ENCODE data around the gene STARD13.
A peak's percentile ranks its signal among the peaks of the same experiment; 100 is the strongest.
"Not testable (repeated sequence)": the region's sequence is repeated elsewhere in the genome, so short reads cannot be mapped to it uniquely, and the experiment has no call there.

STARD13 gene

DNA sequence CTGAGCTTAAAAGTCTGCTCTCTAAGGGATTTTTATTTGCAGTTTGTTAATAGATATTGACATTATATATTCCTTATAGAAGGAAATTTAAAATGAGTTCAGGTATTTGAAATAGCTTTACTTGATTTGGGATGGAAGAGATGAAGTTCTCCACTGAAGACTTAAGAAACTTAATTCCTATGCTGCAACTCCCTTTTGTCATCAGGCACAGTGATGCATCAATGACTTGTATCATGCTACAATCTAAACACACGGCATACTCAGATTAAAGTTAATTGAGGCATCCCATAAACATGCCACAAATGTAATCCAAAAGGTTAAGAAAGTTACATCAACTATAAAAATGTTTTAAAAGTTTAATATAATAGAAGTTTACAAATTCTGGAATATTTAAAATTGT lies 109.0 kb downstream of the STARD13 start:
- DNase-seq: no peak

DNA sequence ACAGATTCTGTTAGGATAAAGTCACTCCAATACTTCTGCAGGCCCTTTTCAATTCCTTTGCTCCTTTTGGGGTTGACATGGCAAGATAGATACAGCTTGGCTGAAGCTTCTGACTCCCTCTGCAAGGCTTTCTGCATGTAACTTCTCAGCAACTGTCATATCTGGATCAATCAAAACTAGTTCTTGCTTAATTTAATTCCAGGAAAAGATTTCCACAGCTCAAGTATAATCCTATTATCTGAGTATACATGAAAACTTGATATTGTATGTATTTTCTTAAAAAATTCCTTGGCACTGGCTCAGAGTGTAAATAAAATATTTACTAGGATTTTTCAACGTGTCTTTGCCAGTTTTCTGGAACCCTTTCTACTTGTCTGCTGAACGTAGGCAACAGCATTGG lies 109.6 kb downstream of the STARD13 start:
- DNase-seq: no peak

DNA sequence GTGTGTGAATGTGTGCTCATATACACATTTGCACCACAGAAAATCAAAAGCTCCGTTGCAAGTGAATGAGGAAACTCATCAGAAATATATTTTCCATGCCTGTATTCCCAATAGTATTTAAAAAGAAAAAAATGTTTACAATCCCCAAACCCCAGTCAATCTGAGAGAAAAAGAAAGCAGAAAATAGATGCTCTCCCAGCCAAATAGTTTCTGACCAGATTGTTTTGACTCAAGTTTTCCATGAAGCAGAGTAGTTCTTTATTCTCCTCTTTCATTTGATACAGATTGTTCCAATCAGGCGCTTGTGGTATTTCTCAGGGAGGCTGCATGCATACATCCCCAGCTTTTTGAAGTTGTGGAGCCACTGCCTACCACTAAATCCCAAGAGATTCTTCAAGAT lies 110.6 kb downstream of the STARD13 start:
- no peak for DNase-seq

GRCh38 chr13:33174491-33174890 lies 111.1 kb downstream of the STARD13 start:
- no peak for DNase-seq

- DNase-seq: peak; percentile 25
Measured at GRCh38 chr13:33172911-33173310, 112.6 kb downstream of the STARD13 start.

DNA sequence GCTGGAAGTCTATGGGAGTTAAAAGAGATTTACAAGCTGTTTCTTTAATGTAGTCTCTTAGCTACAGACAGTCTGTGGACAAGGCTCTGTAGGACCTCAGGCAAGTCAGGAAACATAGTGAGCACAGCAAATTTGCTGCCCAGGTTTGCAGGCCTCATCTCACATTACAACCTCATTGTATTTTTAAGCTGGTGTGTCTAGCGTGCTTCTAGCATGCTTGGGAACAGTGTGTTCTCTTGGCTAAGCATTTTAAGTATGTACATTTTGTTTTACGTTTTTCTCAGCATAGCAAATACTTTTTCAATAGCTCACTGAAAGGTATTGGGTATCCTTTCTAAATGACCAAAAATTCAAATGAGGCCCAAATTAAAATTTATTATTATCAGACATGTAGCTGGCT lies 113.2 kb downstream of the STARD13 start:
- no peak for DNase-seq

GRCh38 chr13:33169273-33169980 lies 116.1 kb downstream of the STARD13 start:
- peak; percentile 87 for DNase-seq

GRCh38 chr13:33168321-33168960 lies 117.1 kb downstream of the STARD13 start:
- DNase-seq: no peak

DNA sequence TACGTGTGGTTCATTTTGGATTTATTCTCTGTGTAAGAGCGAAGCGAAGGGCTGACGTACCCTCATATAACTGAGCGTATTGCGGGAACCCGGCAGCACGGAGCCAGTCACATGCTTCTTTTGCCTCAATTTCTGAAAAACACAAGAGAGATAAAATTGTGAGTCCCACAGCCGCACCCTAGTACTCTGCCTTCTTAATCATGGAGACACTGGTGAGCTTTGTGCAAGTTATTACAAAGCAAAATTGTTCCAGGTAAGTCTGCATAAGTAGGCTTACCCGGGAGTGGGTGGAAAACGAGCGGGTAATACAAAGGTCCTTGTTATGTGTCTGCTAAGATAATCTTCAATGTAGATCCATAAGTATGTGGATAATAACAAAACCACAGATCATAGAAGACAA lies 118.1 kb downstream of the STARD13 start:
- DNase-seq: no peak

DNA sequence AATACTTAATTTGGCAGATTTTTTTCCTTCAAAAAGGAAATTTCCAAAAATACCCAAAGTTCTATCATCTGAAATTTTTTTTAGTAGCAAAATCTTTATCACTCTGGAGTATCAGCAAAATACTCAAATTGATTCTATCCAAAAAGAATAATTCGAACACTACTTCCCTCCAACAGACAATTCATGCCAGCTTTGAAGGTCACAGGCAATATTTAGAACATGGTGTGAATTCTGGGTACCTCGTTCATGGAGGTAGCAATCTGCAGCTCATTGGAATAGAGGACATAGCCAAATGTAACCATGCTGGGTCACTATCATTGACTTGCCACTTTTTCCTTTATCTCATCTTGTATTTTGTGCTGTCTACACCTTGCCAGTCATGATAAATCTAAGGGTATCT lies 119.8 kb downstream of the STARD13 start:
- DNase-seq: no peak

DNA sequence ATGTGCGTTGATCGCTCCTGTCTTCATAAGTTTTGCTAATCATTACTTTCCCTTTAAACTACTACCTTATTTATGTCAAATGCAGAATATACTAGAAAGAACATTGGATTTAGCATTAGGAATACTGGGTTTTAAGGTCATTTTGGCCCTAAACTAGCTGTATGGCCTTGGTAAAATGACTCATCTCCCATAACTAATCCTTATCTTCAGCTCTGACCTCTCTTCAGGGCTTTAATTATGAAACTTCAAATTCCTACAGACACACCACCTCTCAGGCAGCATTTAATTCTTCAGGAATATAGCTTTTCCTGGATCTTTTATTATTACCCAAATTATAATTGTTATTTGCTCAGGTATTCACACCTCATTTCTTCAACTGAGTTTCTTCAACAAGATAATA lies 121.2 kb downstream of the STARD13 start:
- peak; percentile 25 for DNase-seq

DNA sequence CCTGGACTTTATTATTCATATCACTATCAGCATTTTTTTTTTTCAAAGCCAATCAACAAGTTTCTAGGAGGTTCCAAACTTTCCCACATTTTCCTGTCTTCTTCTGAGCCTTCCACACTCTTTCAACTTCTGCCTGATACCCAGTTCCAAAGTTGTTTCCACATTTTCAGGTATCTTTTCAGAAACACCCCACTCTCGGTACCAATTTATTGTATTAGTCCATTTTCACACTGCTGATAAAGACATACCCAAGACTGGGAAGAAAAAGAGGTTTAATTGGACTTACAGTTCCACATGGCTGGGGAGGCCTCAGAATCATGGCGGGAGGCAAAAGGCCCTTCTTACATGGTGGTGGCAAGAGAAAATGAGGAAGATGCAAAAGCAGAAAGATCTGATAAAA lies 122.8 kb downstream of the STARD13 start:
- not testable (repeated sequence) for DNase-seq

- no peak for DNase-seq
Measured at GRCh38 chr13:33158816-33159215, 126.7 kb downstream of the STARD13 start.

DNA sequence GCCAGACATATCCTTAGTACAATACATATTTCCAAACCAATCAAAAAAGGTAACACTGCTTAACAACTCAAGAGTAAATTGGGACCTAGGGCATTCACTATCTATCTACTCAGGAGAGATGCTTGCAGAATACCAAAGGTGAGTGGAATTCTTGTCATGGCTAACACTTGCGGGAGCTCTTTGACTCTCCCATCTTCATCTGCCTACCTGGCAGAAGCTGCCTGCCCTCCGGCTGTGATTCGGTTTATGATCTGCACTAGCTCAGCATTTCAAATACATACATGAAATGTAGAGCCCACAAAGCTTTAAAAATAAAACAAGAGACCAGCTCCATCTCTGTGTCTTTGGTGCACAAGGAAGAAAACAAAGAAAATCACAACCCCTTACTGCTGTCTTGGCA lies 127.3 kb downstream of the STARD13 start:
- no peak for DNase-seq

DNA sequence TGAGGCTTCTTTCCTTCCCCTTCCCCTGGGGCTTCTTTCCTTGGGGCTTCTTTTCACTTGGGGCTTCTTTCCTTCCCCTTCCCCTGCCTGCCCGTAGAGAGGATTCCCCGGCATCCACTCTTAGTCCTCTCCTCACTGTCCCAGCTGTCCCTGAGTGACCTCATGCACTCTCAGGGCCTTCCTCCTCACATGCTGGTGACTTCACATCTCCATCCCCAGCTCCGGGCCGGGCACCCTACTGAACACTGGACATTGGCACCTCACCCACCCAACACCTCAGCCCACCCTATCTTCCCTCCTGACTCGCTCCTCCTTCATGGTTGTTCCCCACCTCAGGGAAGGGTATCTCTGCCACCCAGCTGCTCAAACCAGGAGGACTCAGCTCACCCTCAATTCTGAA lies 130.6 kb downstream of the STARD13 start:
- no peak for DNase-seq

- no peak for DNase-seq
Measured at GRCh38 chr13:33153421-33154404, 131.8 kb downstream of the STARD13 start.

GRCh38 chr13:33152389-33152788 lies 133.2 kb downstream of the STARD13 start:
- no peak for DNase-seq

- DNase-seq: no peak
Measured at GRCh38 chr13:33150662-33151061, 134.9 kb downstream of the STARD13 start.

GRCh38 chr13:33150126-33150525 lies 135.4 kb downstream of the STARD13 start:
- DNase-seq: peak; percentile 38

GRCh38 chr13:33147832-33148231 lies 137.7 kb downstream of the STARD13 start:
- DNase-seq: no peak

- DNase-seq: no peak
Measured at GRCh38 chr13:33146843-33147611, 138.5 kb downstream of the STARD13 start.

GRCh38 chr13:33145667-33146066 lies 139.9 kb downstream of the STARD13 start:
- DNase-seq: no peak

DNA sequence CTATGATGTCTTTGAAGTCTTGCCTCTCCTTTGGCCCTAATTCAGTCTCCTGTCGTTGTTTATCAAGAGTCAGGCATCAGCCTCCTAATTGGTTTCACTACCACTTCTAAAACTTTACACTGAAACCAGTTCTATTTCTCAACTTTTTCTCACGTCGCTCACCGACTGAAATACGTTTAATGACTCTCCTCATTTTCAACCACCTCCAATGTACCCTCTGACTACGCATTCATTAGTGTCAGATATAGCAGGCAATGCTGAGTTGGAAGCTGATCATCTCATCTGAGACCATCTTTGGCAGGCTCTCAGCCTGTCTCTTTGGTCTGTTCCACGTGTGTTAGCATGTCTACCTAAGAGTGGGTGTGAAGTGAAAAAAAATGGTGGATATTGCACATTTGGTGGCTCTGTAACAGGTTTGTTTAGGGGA lies 141.2 kb downstream of the STARD13 start:
- no peak for DNase-seq

Data from EL (cell line).